Activated B cell treated with CpG ODN at 0.5 μM for 24 hours (primary cell): Measurements from ENCODE around the gene SPOCD1. TPM values are rescaled to one million over a fixed set of nuclear protein-coding genes. Genes with fewer than 3 reads are reported as not detected.

ENCODE experiments used
- ATAC-seq: fragments of 200-7000 bp; cut with Tn5 transposase; one replicate; pipeline ENCODE4 v1.10.0; 2021; ENCODE audit warnings: low read depth, mild to moderate bottlenecking, moderate library complexity
- CTCF ChIA-PET: fragments of 350-600 bp; sonication (Branson Sonifier 250); formaldehyde crosslinking; loops from one replicate; lab custom pipeline; 2021; ENCODE audit warnings: antibody characterized with exemption; lab: Charles Lee
- POLR2A ChIA-PET: fragments of 350-600 bp; sonication (Branson Sonifier 250); formaldehyde crosslinking; loops from one replicate; lab custom pipeline; 2021; ENCODE audit warnings: antibody characterized with exemption; lab: Charles Lee
- DNase-seq: peaks from one replicate; pipeline ENCODE4 v3.0.0; 2022
- H3K27ac Mint-ChIP-seq: one replicate; pipeline ENCODE4 v1.8.0; 2020; ENCODE audit warnings: mixed read lengths
- H3K27me3 Mint-ChIP-seq: one replicate; pipeline ENCODE4 v1.8.0; 2021; ENCODE audit warnings: mixed read lengths
- H3K36me3 Mint-ChIP-seq: one replicate; pipeline ENCODE4 v1.8.0; 2021; ENCODE audit warnings: low read depth, mixed read lengths
- H3K4me1 Mint-ChIP-seq: one replicate; pipeline ENCODE4 v1.8.0; 2021; ENCODE audit warnings: mixed read lengths
- H3K4me3 Mint-ChIP-seq: one replicate; pipeline ENCODE4 v1.8.0; 2020; ENCODE audit warnings: mild to moderate bottlenecking, mixed read lengths
- H3K9me3 Mint-ChIP-seq: one replicate; pipeline ENCODE4 v1.8.0; 2020; ENCODE audit warnings: mixed read lengths
- CTCF ChIP-seq: fragments of 200-600 bp; IDR thresholded peaks from one replicate; pipeline ENCODE4 v1.8.0; 2022; ENCODE audit warnings: antibody characterized with exemption, mild to moderate bottlenecking
- intact Hi-C: fragments of 100-400 bp; cut with micrococcal nuclease; formaldehyde crosslinking; loops from one replicate; pipeline ENCODE4 v1.15.1; 2024
- total RNA-seq: library from RNA; stranded (reverse); gene quantifications from 2 replicates; pipeline ENCODE4 v1.2.3, GENCODE V29; 2022

Gene SPOCD1
- total RNA-seq, 1 donor from 2014 or later = not detected

- no peaks in the 10 kb centered on the region for H3K36me3 Mint-ChIP-seq
- no peak for TF ChIP-seq CTCF
- CTCF ChIA-PET = interaction anchor here (0.5 kb wide), 1 partner anchor 15 kb away, joined by 4 read pairs; no protein-coding TSS in a partner anchor
- ATAC-seq (no peak), DNase-seq (peak; percentile 12)
- H3K4me3 Mint-ChIP-seq = no peak overlapping the region
- POLR2A ChIA-PET = no interaction called here
- H3K9me3 Mint-ChIP-seq = no peaks in the 10 kb centered on the region
- no peak overlapping the region for H3K27ac Mint-ChIP-seq
- peaks cover 7% of the 10 kb centered on the region for H3K4me1 Mint-ChIP-seq
- H3K27me3 Mint-ChIP-seq = peaks cover 15% of the 10 kb centered on the region
- intact Hi-C loops = no loop called here
Measured at GRCh38 chr1:31793086-31793485, 22.7 kb downstream of the SPOCD1 start.

- Mint-ChIP-seq H3K27ac (no peak overlapping the region), H3K9me3 (no peaks in the 10 kb centered on the region), H3K36me3 (no peaks in the 10 kb centered on the region), H3K4me1 (peaks cover 12% of the 10 kb centered on the region), H3K27me3 (peaks cover 10% of the 10 kb centered on the region), H3K4me3 (no peak overlapping the region)
- peak; percentile 9 for DNase-seq
- no peak for TF ChIP-seq CTCF
- ChIA-PET CTCF (interaction anchor here (0.5 to 4.6 kb wide), 3 partner anchors 14 to 169 kb away, joined by 3 to 114 read pairs (median 4); no protein-coding TSS in a partner anchor), POLR2A (interaction anchor here (0.6 kb wide), 1 partner anchor 97 kb away, joined by 4 read pairs; no protein-coding TSS in a partner anchor)
- intact Hi-C loops = no loop called here
- no peak for ATAC-seq
Measured at GRCh38 chr1:31792541-31792940, 23.3 kb downstream of the SPOCD1 start.

GRCh38 chr1:31792116-31792515, 23.7 kb downstream of the SPOCD1 start:
- POLR2A ChIA-PET = interaction anchor here (0.6 kb wide), 1 partner anchor 97 kb away, joined by 4 read pairs; no protein-coding TSS in a partner anchor
- CTCF ChIA-PET = interaction anchor here (0.7 to 4.6 kb wide), 2 partner anchors 128 to 170 kb away, joined by 3 to 114 read pairs; no protein-coding TSS in a partner anchor
- DNase-seq (peak; percentile 8), ATAC-seq (no peak)
- TF ChIP-seq CTCF = no peak
- H3K36me3 Mint-ChIP-seq = no peaks in the 10 kb centered on the region
- intact Hi-C loops = no loop called here
- no peak overlapping the region for H3K27ac Mint-ChIP-seq
- H3K27me3 Mint-ChIP-seq = peaks cover 10% of the 10 kb centered on the region
- H3K4me1 Mint-ChIP-seq = peaks cover 14% of the 10 kb centered on the region
- H3K9me3 Mint-ChIP-seq = no peaks in the 10 kb centered on the region
- no peak overlapping the region for H3K4me3 Mint-ChIP-seq

GRCh38 chr1:31791131-31791858, 24.5 kb downstream of the SPOCD1 start:
- Mint-ChIP-seq H3K9me3 (no peaks in the 10 kb centered on the region), H3K36me3 (no peaks in the 10 kb centered on the region), H3K27ac (peak overlapping the region; percentile 30), H3K27me3 (peaks cover 7% of the 10 kb centered on the region), H3K4me1 (peaks cover 22% of the 10 kb centered on the region), H3K4me3 (no peak overlapping the region)
- intact Hi-C loops = no loop called here
- ChIA-PET CTCF (interaction anchor here (3.3 to 4.6 kb wide), 4 partner anchors 29 to 171 kb away, joined by 41 to 114 read pairs (median 62); partner anchors contain the start of gene ADGRB2), POLR2A (no interaction called here)
- TF ChIP-seq CTCF = no peak
- ATAC-seq = no peak
- no peak for DNase-seq

GRCh38 chr1:31790641-31791091, 25.2 kb downstream of the SPOCD1 start:
- H3K9me3 Mint-ChIP-seq = no peaks in the 10 kb centered on the region
- peaks cover 5% of the 10 kb centered on the region for H3K27me3 Mint-ChIP-seq
- TF ChIP-seq CTCF = no peak
- H3K4me1 Mint-ChIP-seq = peaks cover 28% of the 10 kb centered on the region
- no peak overlapping the region for H3K4me3 Mint-ChIP-seq
- ChIA-PET CTCF (interaction anchor here (1.5 to 4.6 kb wide), 6 partner anchors 29 to 176 kb away, joined by 3 to 114 read pairs (median 48); partner anchors contain the start of gene ADGRB2), POLR2A (no interaction called here)
- ATAC-seq (no peak), DNase-seq (no peak)
- H3K36me3 Mint-ChIP-seq = no peaks in the 10 kb centered on the region
- H3K27ac Mint-ChIP-seq = no peak overlapping the region
- intact Hi-C loops = no loop called here
